HFF-Myc (cell line): ENCODE results near the gene SRP9.

Experiments
- DNase-seq: peaks from one replicate; pipeline ENCODE4 v3.0.0-alpha.2; 2011; ENCODE audit warnings: low read depth; ENCODE audit errors: extremely low read depth
- H3K4me3 ChIP-seq: replicated peaks from 2 replicates; pipeline ENCODE4 v1.5.1; 2011; ENCODE audit warnings: low read depth, mild to moderate bottlenecking, control low read depth, low read length
- TF ChIP-seq, protein P1 (sequence below): IDR thresholded peaks from 2 replicates; pipeline ENCODE4 v1.5.1; 2012; ENCODE audit warnings: mild to moderate bottlenecking, low read depth, low read length, control low read depth; ENCODE audit errors: missing control alignments

The SRP9 gene

GRCh38 chr1:225816643-225817538, 39.3 kb downstream of the SRP9 start:
- DNase-seq, result no peak
- TF ChIP-seq, protein P1, sequence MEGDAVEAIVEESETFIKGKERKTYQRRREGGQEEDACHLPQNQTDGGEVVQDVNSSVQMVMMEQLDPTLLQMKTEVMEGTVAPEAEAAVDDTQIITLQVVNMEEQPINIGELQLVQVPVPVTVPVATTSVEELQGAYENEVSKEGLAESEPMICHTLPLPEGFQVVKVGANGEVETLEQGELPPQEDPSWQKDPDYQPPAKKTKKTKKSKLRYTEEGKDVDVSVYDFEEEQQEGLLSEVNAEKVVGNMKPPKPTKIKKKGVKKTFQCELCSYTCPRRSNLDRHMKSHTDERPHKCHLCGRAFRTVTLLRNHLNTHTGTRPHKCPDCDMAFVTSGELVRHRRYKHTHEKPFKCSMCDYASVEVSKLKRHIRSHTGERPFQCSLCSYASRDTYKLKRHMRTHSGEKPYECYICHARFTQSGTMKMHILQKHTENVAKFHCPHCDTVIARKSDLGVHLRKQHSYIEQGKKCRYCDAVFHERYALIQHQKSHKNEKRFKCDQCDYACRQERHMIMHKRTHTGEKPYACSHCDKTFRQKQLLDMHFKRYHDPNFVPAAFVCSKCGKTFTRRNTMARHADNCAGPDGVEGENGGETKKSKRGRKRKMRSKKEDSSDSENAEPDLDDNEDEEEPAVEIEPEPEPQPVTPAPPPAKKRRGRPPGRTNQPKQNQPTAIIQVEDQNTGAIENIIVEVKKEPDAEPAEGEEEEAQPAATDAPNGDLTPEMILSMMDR, result no peak
- no peak overlapping the region for H3K4me3 ChIP-seq

- TF ChIP-seq, protein P1, result no peak
- DNase-seq, result peak; percentile 83
- H3K4me3 ChIP-seq, result no peak overlapping the region
Measured at GRCh38 chr1:225817611-225818061, 40.0 kb downstream of the SRP9 start.

- H3K4me3 ChIP-seq, result no peak overlapping the region
- DNase-seq, result no peak
- TF ChIP-seq, protein P1, result no peak
Measured at GRCh38 chr1:225818229-225818628, 40.6 kb downstream of the SRP9 start.

DNA sequence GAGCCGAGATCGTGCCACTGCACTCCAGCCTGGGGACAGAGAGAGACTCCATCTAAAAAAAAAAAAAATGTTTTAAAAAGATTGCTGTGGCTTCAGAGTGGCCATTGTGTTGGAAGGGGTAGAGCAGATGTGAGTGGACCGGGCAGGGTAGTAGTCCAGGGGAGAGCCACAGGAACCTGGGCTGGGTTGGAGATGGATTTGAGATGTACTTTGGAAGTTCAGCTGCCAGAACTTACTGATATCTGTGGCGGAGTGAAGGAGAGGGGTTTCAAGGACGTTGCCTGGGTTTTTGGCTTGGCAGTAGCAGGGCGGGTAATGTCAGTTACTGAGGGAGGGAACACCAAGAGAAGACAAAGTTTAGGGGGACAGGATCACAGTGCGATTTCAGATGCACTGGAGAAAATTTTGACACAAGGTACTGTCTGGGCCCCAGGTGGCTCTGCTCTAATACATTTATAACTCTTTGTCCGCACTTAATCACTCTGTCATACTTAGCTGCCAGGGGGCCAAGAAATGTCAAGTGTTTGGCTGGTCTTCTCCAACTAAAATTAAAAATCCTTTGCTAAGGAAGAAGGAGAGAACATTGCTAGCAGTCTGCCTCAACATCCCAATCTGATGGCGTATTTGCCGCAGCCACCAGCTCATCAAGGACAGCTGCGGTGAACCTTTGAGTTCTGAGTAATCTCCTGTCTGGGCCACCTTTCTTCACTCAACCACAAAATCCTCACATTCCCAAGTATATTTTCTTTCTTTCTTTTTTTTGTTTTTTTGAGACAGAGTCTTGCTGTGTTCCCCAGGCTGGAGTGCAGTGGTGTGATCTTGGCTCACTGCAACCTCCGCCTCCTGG, 41.9 kb downstream of the SRP9 start:
- TF ChIP-seq, protein P1, result no peak
- H3K4me3 ChIP-seq, result no peak overlapping the region
- no peak for DNase-seq

DNA sequence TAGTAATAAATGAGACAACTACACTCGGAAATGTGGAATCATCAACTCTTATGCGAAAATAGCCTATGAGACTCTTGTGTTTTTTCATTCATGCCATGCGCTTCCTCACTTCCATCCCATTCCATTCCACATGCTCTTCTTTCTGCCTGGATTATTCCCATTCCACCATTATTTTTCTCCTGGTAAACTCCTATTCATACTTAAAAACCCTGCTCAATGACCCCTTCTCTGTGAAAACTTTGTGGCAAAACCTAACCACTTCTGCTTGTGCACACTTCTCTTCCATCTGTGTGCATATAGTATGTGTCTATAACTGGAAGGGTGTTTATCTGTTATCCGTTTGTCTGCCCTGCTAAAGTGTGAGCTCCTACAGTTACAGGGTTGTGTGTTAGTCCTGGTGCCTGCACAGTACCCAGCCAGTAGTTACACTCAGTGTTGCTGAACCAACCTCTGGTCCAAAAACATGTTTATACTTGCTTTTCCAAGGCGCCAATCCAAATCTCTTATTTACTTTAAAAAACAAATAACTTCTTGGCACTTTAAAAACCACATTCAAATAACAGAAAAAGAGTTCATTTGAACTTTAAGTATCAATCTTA, 43.0 kb downstream of the SRP9 start:
- no peak for DNase-seq
- TF ChIP-seq, protein P1, result no peak
- no peak overlapping the region for H3K4me3 ChIP-seq

- H3K4me3 ChIP-seq, result no peak overlapping the region
- DNase-seq, result no peak
- TF ChIP-seq, protein P1, result no peak
Measured at GRCh38 chr1:225822655-225823403, 45.2 kb downstream of the SRP9 start.
